HL-60 (cell line): Measurements from ENCODE around the gene CSRNP3.

Source experiments
- DNase-seq, 2 experiments: peaks; one replicate each; pipeline ENCODE4 v3.0.0-alpha.2; 2010 to 2020; ENCODE audit warnings: low read depth in 1 of 2, low spot score in 1 of 2
- H3K27ac ChIP-seq: fragments of 250-450 bp; sonication (Bioruptor Pico); replicated peaks from 2 replicates; pipeline ENCODE4 v1.5.1; 2020; ENCODE audit warnings: mild to moderate bottlenecking, moderate library complexity
- H3K27me3 ChIP-seq: fragments of 250-450 bp; sonication (Bioruptor Pico); 2 replicates; pipeline ENCODE4 v1.5.1; 2021; ENCODE audit warnings: mild to moderate bottlenecking, moderate library complexity; ENCODE audit not compliant: insufficient read depth, poor library complexity, severe bottlenecking
- H3K4me3 ChIP-seq: replicated peaks from 2 replicates; pipeline ENCODE4 v1.5.1; 2011; ENCODE audit warnings: mild to moderate bottlenecking, control low read depth, low read length; ENCODE audit not compliant: insufficient read depth
- CTCF ChIP-seq: IDR thresholded peaks from one replicate; pipeline ENCODE4 v1.5.1; 2011; ENCODE audit warnings: low read length, control low read depth, inconsistent platforms; ENCODE audit not compliant: insufficient read depth
- GABPA ChIP-seq: IDR thresholded peaks from 2 replicates; pipeline ENCODE4 v1.6.1; 2012; ENCODE audit warnings: low read depth
- POLR2AphosphoS5 ChIP-seq: IDR thresholded peaks from 2 replicates; pipeline ENCODE4 v1.6.1; 2012; ENCODE audit warnings: low read depth
- REST ChIP-seq: IDR thresholded peaks from 2 replicates; pipeline ENCODE4 v1.6.1; 2012; ENCODE audit warnings: low read depth; ENCODE audit not compliant: insufficient replicate concordance
- SPI1 ChIP-seq: IDR thresholded peaks from 2 replicates; pipeline ENCODE4 v1.6.1; 2012; ENCODE audit warnings: low read depth, mild to moderate bottlenecking, borderline replicate concordance

Gene CSRNP3

GRCh38 chr2:165500001-165500400 is 30.5 kb downstream of the CSRNP3 start:
- DNase-seq, result no peak
- H3K27ac ChIP-seq, result no peak overlapping the region
- no peak overlapping the region for H3K4me3 ChIP-seq
- H3K27me3 ChIP-seq, result no peaks in the 10 kb centered on the region
- TF ChIP-seq REST, result no peak
- TF ChIP-seq POLR2AphosphoS5, result no peak
- TF ChIP-seq GABPA, result no peak
- TF ChIP-seq SPI1, result no peak
- TF ChIP-seq CTCF, result no peak

GRCh38 chr2:165500816-165501215 is 31.3 kb downstream of the CSRNP3 start:
- Histone ChIP-seq H3K27ac (no peak overlapping the region), H3K4me3 (no peak overlapping the region), H3K27me3 (no peaks in the 10 kb centered on the region)
- TF ChIP-seq SPI1, result no peak
- TF ChIP-seq REST, result no peak
- DNase-seq, result no peak

- Histone ChIP-seq H3K27me3 (no peaks in the 10 kb centered on the region), H3K4me3 (no peak overlapping the region), H3K27ac (no peak overlapping the region)
- no peak for DNase-seq
- no peak for TF ChIP-seq POLR2AphosphoS5
- TF ChIP-seq GABPA, result no peak
- TF ChIP-seq REST, result no peak
- no peak for TF ChIP-seq CTCF
- no peak for TF ChIP-seq SPI1
Measured at GRCh38 chr2:165505514-165505913, 36.0 kb downstream of the CSRNP3 start.

GRCh38 chr2:165508927-165509326 is 39.4 kb downstream of the CSRNP3 start:
- DNase-seq, result no peak
- TF ChIP-seq SPI1 (no peak), POLR2AphosphoS5 (no peak), CTCF (no peak), REST (no peak), GABPA (no peak)
- H3K27me3 ChIP-seq, result no peaks in the 10 kb centered on the region
- H3K27ac ChIP-seq, result no peak overlapping the region
- H3K4me3 ChIP-seq, result no peak overlapping the region
